ENCODE data around the gene CHD1L.
"Not testable (repeated sequence)": the region's sequence is repeated elsewhere in the genome, so short reads cannot be mapped to it uniquely, and the experiment has no call there.

CHD1L gene

GRCh38 chr1:147235822-147236221 lies 6.7 kb upstream of the CHD1L start:
- DNase-seq, result no peak

GRCh38 chr1:147236448-147236847 lies 6.0 kb upstream of the CHD1L start:
- DNase-seq, result no peak

GRCh38 chr1:147236959-147237791 lies 5.3 kb upstream of the CHD1L start:
- DNase-seq, result no peak

GRCh38 chr1:147238053-147238902 lies 4.2 kb upstream of the CHD1L start:
- no peak for DNase-seq

- DNase-seq, result no peak
These were observed 3.3 kb upstream of the CHD1L start for GRCh38 chr1:147238925-147239820.

- DNase-seq, result not testable (repeated sequence)
These were observed 2.3 kb upstream of the CHD1L start for GRCh38 chr1:147240131-147240721.

- DNase-seq, result no peak
These were observed 493 bp upstream of the CHD1L start for GRCh38 chr1:147241934-147242448.

DNA sequence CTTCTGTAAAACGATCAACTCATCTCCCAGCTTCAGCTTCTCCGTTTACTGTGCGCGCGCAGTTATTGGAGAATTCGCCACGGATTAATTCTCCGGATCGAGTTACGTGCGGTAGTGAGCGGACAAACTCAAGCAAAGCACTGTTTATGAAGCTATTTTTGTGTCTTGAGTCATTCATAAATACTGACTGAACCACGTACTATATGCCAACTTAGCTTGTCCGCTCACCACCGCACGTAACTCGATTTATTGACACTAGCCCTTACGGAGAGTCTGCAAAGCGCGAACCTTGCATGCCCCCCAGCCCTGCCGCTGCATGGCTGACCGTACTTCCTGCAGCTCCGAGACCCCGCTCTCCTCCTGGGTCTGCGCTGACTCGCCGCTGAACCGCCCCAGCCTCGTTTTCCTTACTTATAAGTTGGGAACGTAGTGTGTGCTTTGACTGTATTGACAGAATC lies 773 bp downstream of the CHD1L start:
- DNase-seq, result no peak

GRCh38 chr1:147243841-147244240 lies 1.4 kb downstream of the CHD1L start:
- DNase-seq, result no peak

DNA sequence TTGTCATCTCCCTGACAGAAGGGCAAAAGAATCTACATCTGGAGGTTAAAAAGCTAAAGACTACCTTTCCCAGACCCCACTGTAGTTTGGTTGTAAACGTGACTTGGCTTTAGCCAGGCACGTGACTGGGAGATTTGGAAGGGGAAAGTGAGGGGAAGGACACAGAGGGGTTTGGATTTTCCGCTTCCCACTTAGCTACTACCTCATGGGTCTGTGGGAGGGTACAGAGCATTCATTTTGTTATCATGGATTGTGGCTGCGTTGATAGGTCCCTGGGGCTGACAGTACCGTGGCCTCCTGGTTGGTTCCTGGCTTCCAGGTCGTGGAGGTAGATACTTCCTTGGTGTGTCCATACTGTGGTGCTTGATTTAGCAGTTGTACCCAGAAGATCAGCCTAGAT lies 2.6 kb downstream of the CHD1L start:
- DNase-seq, result no peak

DNA sequence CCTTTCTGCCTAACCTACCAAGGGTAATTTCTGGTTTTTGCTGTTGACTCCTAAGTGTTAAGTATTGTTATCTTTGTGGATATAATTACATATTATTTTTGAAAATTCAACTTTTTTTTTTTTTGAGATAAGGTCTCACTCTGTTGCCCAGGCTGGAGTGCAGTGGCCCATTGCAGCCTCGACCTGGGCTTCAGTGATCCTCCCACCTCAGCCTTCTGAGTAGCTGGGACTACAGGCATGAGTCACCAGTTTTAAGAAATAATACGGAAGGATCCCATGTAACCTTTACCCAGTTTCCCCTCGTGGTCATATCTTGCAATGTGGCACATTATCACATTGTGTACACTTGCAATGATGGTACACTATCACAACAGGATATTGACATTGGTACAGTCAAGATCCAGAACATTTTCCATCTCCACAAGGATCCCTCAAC lies 3.1 kb downstream of the CHD1L start:
- no peak for DNase-seq

GRCh38 chr1:147246044-147246690 lies 3.7 kb downstream of the CHD1L start:
- DNase-seq, result no peak

DNA sequence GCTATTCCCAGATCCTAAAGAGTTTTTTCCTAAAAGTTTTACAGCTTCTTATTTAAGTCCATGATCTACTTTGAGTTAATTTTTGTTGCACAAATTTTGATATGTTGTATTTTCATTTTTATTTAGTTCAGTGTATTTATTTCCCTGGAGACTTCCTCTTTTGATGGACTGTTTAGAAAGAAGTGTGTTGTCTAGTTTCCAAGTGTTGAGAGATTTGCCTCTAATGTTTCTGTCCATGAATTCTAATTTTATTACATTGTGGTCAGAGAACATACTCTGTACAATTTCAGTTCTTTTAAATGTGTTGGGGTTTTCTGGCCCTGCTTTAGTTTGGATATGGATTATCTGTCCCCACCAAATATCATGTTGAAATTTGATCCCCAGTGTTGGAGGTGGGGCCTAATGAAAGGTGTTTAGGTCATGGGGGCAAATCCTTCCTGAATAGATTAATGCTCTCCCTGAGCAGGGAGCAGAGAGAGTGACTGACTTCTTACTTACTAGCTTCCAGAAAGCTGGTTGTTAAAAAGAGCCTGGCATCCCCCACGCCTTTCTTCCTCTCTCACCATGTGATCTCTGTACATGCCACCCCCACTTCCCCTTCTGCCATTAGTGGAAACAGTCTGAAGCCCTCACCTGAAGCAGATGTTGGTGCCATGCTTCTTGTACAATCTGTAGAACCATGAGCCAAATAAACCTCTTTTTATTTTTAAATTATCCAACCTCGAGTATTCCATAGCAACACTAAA lies 4.6 kb downstream of the CHD1L start:
- DNase-seq, result no peak

- no peak for DNase-seq
These were observed 5.3 kb downstream of the CHD1L start for GRCh38 chr1:147247656-147248238.

DNA sequence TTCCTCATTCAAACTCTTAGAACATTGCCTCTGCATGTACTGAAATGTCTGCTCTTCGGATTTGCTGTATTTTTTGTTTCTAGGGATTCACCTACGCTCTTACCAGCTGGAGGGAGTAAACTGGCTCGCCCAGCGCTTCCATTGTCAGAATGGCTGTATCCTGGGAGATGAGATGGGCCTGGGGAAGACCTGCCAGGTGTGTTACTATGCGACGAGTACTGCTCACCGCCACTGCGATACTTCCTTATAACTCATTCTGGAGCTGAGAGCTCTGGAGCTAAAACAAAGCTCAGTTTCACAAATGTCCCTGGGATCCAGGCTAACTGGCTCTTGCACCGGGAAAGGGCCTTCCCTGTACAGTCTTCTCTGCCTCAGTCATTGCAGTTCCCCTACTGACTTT lies 10.1 kb downstream of the CHD1L start:
- no peak for DNase-seq

GRCh38 chr1:147260956-147261355 lies 18.5 kb downstream of the CHD1L start:
- no peak for DNase-seq

DNA sequence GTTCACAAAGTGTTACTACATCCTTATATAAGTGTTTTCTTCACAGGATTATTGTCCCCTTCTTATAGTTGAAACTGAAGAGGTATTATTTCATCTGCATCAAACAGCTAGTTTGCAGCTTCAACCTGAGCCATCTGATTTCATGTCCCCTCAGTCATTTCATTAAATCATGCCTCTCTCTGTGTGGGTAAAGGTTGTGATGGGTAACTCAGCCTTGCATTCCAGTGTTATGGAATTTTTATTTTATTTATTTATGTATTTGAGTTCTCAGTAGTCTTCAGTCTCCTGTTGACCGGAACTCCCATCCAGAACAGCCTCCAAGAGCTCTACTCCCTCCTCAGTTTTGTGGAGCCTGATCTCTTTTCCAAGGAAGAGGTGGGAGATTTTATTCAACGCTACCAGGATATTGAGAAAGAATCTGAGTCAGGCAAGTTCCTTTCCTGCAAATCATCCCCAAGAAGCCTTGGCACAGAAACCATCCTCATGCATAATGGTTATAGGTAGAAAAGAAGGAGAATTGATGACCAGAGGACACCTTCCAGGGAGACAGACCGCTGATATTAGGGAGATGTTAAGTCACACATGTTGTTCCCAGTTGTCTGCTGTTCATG lies 21.8 kb downstream of the CHD1L start:
- no peak for DNase-seq

- no peak for DNase-seq
These were observed 23.9 kb downstream of the CHD1L start for GRCh38 chr1:147266381-147266780.

DNA sequence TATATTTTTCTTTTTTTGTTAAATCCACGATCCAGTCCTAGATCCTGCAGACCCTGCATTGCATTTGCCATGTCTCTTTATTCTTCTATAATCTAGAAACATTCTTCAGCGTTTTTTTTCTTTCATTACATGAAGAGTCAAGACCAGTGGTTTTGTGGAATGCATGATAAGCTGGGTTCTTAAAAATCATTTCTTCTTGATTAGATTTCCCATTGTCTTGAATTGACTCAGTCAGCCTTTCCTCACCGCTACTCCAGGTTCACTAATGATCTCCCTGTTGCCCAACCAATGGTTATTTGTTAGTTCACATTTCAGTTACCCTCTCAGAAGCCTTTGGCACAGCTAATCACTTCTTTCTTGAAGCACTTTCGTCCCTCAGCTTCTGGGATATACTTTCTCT lies 25.2 kb downstream of the CHD1L start:
- no peak for DNase-seq

DNA sequence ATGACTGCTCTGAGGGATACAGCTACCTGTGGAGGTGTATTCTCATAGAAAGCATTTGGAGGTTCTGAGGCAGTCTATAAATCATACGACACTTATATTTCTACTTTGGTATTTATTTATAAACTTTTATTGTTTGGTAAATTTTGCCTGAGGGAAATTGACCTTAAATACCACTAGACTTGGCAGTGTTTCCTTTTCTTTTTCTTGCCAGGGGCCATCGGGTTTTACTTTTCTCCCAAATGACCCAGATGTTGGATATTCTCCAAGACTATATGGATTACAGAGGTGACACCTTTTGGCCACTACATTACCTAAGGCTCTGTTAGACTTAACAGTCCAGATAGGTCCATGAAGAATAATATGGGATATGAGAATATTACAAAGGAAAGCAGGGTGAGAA lies 28.2 kb downstream of the CHD1L start:
- DNase-seq, result no peak
